Activated T-cell treated with anti-CD3 and anti-CD28 coated beads, Interleukin-2, amount 50 U/mL, for 1 hour (primary cell): ENCODE data around the gene CXXC1.
"Not testable (repeated sequence)": the region's sequence is repeated elsewhere in the genome, so short reads cannot be mapped to it uniquely, and the experiment has no call there.

Experiments used
- DNase-seq: peaks from one replicate; pipeline ENCODE4 v3.0.0-alpha.2; 2020

CXXC1 gene

DNA sequence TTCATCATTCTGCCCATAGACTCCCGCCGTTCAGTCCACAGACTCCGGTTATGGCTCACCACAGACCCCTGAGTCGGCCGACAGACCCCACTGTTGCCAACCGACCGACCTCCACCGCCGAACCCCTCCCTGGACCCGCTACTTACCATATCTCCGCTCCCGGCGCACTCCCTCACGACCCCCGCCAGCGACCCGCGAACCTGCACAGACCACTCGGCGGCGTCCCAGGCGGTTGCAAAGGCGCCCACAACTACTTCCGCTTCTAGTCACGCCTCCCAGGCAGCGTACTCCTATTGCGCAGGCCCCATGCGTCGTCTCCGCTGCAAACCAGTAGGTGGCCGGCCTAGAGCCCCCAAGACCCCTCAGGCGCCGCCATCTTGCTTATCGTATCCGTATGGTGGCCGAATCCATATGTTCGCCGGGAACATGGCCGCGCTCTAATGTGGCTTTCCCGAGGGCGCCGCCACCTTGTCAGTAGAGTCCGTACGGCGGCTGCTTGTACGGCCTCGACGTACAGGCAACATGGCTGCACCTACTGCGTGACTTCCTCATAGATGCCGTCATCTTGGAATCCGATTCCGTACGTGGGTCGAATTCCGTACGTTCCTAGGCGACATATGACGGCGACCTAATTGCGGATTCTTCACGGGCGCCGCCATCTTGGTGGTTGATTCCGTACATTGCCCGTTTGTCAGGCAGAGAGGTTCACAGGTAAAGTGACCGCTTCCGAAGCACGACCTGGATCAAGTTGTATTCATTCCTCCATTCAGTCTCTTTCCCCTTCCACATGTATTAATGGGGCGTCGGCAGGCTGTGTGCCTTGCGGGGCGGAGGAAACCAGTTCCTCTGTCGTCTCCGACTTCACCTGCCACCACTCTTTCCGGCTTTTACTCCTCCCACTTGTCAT is at the start of gene CXXC1:
Gene CXXC1, minus strand, starts transcription at position 252 of the 907 bp plus-strand sequence. Its CDS starts 103 bp downstream, at position 149.
- DNase-seq = peak; percentile 96

DNA sequence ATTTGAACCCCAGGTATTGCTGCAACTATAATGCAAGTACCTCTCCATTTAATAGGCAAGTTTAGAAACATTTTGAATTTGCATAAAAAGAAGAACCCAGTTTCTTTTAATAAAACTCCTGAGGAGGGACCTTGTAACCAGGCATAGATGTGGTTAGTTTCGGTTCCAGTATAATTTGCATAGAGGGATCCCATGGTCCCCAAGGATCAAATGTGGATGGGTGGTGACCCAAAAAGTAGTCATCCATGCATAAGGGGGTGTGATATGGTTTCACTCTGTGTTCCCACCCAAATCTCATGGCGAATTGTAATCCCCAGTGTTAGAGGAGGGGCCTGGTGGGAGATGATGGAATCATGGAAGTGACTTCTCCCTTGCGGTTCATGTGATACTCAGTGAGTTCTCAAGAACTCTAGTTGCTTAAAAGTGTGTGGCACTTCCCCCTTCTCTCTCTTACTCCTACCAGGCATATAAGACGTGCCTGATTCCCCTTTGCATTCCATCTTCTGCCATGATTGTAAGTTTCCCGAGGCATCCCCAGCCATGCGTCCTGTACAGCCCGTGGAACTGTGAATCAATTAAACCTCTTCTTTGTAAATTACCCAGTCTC is 47.2 kb upstream of the CXXC1 start:
- no peak for DNase-seq

DNA sequence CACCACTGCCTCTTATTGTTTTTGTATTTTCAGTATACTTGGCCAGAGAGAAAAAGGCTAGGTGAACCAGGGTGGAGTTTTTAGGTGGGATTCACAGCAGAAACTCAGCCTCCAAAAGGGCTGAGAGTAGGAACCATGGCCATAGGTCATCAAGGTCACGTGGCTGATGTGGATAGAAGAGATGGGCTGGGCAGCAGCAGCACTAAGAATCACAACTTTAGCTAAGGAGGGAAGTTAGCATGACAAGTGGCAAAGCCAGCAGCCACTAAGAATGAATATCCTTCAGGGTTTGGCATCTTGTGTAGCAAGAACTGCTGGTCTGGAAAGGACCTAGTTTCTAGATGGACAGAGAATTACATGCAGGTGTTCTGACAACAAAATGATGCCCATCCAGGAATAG is 44.2 kb upstream of the CXXC1 start:
- no peak for DNase-seq

DNA sequence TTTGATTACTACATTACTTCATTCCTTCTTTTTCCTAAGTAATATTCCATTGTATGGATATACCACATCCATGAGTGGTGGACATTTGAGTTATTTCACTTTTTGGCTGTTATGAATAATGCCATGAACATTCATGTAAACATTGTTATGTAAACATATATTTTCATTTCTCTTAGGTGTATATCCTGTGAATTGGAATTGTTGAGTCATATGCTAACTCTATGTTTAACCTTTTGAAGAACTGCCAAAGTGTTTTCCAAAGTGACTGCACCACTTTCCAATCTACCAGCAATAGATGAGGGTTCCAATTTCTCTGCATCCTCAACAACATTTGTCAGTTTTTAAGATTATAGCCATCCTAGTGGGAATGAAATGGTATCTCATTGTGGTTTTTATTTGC is 42.7 kb upstream of the CXXC1 start:
- no peak for DNase-seq

DNA sequence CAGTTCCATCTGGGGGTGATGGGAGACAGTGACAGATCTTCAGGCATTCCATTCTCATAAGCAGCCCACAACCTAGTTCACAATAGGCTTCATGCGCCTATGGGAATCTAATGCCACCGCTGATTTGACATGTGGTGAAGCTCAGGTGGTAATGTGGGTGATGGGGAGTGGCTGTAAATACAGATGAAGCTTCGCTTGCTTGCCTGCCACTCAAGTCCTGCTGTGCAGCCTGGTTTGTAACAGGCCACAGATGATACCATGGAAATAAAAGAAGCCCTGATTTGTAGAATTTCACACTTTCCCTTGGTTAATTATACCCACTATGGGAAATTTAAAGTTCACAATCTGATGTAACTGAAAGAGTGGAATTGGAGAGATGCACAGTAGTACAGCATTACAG is 40.5 kb upstream of the CXXC1 start:
- no peak for DNase-seq

DNA sequence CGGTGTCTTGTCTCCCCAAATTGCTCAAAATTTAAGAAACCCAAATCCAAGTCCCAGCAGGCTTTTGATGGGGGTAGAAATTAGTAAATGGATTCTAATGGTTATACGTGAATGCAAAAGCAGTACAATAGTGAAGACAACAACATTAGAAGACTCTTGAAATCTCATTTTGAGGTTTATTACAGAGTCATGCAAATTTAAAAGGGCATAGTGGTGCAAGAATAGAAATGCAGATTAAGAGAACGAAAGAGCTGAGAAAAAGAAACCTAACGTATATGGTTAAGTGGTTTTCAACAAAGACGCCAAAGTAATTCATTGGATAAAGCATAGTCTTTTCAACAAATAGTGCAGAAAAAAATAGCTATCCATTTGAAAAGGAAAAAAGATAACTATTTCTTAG is 33.2 kb upstream of the CXXC1 start:
- no peak for DNase-seq

DNA sequence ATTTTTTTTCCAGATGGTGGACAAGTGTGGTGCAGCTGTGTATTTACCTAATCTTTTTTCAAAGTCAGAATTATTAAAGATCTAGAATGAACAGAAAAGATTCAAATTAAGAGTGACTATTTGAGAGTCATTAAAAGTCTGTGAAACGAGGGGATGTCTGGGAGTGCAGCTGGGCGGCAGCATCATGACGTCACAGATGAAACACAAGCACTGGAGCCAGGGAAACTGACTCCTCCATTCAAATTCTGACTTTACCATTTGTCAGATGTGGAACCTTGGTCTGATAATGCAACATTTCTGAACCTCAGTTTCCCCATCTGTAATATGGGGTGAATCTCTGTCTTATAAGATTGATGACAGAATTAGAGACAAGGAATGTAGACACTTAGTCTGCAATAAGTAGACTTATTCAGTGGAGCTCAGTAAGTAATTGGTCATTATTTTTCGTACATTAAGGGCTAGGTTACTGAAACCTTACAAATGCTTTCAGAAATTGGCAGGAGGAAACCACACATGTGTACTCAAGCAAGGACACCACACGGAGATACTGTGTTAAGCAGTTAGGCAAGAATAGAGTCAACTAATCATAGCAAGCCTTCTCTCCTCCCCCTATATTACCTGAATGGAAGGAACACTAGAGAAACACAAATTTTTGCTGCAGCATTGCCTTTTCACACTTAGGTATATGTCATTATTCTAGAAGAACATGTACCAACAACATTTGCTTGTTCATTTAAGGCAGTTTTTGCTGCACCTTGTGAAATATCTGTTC is 27.8 kb upstream of the CXXC1 start:
- DNase-seq = no peak

DNA sequence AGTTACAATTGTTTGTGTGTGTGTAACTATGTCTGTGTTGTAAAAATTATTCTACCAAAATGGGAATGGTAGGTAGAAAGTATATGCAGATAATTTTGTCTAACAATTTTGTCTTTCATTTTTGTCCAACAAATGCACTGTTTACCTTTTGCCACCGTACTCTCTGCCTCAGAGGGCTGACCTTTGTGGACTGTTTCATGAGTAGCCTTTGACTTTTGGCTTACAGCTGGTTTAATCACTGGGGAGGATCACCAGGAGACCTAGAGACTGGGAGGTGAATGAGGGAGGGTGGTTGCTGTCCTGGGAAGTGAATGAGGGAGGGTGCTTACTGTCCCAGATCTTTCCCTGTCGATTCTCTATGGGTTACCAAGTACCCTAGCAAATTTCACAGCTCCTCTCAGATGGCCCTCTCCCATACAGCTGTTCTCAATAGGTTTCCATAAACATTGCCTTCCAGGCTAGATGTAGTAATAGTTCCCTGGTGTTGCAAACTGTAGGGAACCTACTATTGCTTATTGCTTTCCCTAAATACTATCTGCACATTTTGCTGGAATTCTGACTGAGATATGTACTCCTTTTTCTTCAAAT is 26.5 kb upstream of the CXXC1 start:
- DNase-seq = no peak

DNA sequence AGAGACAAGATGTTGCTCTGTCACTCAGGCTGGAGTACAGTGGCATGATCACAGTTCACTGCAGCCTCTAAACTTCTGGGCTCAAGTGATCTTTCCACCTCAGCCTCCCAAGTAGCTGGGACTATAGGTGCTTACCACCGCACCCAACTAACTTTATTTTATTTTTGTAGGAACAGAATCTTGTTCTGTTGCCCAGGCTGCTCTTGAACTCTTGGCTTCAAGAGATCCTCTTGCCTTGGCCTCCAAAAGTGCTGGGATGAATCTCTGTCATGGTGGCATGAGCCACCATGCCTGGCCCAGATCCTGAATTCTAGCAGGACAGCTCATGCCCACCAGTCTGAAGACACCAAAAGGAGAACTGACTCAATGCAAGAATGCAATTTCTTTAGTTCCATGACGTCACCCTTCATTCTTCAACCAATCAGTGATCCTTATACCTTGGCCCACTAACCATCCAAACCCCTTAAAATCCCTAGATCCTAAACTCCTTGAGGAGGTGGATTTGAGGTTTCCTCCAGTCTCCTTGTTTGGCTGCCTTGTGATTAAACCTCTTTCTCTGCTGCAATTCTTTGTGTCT is 25.6 kb upstream of the CXXC1 start:
- DNase-seq = no peak

DNA sequence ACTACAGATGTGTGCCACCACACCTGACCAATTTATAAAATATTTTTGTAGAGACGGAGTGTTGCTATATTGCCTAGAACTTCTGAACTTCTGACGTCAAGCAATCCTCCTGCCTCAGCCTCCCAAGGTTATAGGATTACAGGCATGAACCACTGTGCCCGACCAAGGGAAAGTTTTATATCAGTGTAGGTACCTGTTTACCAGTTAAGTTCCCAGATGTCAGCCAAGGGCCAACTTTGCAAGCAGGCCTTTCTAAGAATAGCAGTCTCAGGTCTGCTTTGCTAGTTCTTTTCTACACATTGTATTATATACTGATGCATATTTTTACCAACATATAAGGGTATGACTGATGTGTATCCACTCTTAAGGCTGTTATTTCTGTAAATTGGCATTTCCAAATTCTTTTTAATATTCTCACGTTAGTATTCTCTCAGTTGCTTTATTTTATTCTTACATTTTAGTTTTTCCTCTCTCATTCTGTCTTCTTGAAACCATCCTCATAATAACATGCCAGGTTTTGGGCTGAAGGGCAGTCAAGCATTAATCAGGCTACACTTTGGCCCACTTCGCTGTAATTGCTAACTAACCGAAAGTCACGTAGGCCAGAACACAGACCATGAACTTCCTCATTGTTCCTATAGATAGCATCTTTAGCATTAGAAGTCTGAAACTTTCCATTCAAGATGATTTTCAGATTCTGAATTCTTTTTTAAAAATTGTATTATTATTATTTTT is 25.0 kb upstream of the CXXC1 start:
- DNase-seq = no peak

DNA sequence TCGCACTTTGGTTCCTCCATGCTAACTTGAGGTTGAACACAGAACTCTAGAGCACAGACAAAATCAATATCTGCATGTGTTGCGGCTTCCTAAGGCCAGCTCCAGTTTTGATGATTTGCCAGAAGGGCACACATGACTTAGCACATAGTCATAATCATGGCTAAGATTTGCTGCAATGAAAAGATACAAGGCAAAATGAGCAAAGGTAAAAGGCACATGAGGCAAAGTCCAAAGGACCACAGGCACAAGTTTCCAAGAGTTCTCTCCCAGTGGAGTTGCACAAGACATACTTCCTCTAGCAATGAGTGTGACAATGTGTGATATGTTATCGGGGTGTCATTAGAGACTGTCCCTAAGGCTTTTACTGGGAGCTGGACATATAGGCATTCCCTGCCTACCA is 24.2 kb upstream of the CXXC1 start:
- no peak for DNase-seq

DNA sequence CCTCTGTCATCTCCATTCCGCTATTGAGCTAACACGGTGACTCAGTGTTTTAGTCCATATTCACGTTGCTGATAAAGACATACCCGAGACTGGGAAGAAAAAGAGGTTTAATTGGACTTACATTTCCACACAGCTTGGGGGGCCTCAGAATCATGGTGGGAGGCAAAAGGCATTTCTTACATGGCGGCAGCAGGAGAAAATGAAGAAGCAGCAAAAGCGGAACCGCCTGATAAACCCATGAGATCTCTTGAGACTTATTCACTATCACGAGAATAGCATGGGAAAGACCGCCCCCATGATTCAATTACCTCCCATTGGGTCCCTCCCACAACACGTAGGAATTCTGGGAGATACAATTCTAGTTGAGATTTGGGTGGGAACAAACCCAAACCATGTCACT is 22.6 kb upstream of the CXXC1 start:
- no peak for DNase-seq

DNA sequence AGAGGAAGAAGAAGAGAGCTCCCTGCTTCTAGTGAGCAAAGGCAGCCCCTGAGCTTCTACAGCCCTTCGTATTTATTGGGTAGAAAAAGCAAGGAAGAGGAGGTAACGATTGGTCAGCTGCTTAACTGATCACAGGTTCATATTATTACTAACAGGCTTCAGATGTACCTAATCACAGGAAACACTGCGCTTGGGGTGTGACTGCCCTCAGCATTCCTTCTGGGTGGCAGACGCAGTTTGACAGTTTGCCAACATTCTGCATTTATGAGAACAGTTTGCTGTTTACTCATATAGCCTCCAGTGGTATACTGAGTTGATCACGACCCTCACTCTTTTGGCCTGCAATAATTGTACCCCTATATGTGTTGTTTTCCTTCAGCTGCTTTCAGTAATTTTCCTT is 21.4 kb upstream of the CXXC1 start:
- not testable (repeated sequence) for DNase-seq

DNA sequence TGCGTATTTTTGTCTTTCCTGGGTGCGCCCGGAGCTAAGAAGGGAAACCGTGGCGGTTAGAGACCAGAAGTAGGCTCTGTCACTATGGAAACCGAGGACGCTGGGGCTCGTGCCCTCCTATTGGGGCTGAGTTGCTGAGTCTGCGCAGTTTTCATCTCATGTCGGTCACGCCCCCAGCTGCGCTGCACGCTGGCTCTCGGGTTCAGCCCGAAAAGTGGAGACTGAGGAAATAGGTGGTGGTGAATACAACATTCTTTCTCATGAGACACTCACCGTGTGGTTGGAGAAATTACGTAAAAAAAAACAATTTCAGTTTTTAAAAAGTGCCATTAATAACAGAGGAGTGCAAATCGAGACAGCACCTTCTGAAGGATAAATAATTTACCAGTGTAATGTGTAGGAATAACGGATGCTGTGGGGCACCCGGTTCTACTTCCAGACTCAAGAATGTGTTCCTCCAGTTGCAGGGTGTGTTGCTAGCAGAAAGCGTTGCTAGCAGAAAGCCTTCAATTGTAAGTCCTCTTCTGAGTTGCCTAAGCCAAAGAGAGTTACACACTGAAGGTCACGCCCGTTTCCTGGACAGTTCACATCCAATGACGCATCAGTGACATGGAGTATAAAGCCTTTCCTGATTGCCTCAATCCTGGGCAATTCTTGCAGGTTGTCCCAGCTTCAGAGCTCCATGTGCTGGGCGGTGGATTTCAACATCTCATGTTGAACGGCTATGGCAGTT is 20.4 kb upstream of the CXXC1 start:
- peak; percentile 82 for DNase-seq

DNA sequence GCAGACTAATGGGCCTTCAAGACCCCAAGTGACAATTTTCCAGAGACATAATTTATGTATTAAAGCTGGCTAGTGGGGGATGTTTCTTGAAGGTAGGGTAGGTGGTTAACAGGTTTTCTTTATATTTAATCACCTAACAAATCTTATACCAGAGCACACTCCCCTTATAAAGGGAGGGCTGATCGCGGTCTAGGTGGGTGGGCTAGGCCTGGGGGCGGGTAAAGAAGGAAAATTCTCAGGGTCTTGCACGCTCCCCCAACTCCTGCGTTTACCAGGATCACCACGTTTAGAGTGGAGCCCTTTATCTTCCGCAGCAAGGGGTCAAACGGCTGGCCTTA is 19.9 kb upstream of the CXXC1 start:
- no peak for DNase-seq

DNA sequence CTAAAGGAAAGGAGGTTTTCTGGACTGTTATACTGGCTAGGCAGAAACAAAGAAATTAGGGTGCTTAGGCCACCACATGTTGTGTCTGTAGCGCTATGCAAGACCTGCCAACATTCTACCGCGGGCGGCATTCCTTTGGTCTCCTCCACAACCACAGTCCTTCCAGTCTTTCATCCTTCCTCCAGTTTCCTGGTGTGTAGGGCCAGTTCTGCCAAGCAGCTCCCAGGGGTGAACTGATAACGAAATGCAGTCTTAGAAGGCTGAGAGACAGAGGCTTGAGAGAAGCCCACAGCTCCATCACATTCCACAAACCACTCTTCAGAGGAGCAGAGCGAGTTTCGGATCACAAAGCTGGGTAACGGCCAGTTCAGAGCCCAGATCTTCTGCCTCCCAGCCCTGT is 19.5 kb upstream of the CXXC1 start:
- DNase-seq = no peak

DNA sequence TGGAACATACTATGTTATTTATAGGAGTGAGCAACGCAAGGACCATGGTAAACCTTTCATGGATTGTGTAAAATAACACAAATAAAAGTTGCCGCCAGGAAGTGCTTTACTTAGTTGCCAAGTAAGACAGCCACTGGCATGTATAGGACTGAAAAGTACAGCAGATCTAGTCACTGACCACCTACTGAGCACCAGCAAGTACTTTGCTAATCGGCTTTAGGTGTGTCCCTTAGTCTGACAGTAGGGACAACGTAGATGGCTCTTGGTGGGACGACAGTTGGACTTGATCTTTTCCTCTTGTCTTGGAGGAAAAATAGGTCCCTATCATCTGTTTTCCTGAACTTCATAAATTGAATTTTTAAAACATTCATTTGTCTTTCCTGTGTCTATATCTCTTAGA is 13.6 kb upstream of the CXXC1 start:
- no peak for DNase-seq

DNA sequence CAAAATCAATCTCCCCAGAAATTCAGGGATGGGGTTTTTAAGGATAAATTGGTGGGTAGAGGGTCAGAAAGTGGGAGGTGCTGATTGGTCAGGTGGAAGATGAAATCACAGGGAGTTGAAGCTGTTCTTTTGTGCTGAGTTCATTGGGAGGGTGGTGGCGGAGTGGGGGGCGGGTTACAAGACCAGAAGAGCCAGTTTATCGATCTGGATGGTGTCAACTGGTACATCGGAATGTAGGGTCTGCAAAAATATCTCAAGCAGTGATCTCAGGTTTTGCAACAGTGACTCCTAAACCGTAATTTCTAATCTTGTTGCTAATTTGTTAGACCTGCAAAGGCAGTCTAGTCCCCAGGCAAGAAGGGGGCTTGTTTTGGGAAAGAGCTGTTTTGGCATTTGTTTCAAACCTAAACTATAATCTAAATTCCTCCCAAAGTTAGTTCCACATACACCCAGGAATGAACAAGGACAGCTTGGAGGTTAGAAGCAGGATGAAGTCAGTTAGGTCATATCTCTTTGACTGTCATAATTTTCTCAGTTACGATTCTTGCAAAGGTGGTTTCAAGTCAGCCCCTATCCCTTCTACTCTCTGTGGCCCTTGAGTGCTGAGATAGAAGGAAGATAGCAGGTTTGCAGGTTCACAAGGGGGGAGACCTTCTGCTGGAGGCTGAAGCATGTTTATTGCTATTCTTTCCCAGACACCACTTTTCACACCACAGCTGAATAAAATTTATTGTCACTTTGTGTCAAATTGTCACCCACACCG is 12.3 kb upstream of the CXXC1 start:
- no peak for DNase-seq

DNA sequence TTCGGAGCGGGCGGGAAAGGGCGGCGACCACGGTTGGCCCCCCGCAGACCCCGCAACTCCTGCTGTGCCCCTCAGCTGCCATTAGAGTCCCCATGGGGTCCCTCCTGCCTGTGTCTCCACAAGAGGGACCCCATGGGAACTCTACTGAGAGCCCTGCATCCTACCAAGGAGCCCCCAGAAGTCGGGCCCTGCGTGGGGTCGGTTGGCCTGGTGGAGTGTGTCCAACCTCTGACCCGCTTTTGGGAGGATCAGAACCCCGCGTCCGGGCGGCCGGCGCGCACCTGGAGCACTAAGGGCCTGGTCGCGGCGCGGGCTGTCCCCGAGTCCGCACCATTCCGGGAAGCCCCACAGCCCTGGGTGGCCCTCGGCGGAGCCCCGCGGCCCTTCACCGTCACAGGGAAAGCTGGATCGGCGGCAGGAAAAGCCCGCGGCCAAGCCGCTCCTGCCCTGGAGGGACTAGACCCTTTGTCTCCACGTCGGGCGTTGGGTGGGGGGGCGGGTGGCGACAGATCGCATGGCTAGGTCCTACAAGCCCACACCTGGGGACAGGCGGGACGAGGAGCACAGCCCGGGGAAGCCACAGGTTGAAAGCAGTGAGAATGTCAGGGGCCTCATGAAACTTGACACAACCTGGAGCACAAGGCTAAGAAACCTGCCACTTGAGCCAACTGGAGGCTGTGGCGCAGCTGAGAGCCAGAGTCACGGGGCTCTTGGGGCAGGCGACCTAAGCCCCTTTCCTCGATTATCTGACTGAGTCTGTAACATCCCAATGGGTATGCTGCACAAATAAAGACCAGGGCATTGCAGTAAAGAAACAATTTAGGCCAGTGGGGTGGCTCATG is 11.2 kb upstream of the CXXC1 start:
- no peak for DNase-seq
